KMS-11 (cell line): ENCODE results near the gene RETREG1.
"Not testable (repeated sequence)": the region's sequence is repeated elsewhere in the genome, so short reads cannot be mapped to it uniquely, and the experiment has no call there.

Experiments
- H2AFZ ChIP-seq: fragments of 200-600 bp; sonication (generic); 2 replicates; pipeline ENCODE4 v1.6.1; 2016; ENCODE audit warnings: antibody characterized with exemption, mixed run types, low read depth
- H3K27ac ChIP-seq: fragments of 200-600 bp; sonication (generic); 2 replicates; pipeline ENCODE4 v1.6.1; 2016; ENCODE audit warnings: mild to moderate bottlenecking, mixed run types
- H3K27me3 ChIP-seq: fragments of 200-600 bp; sonication (generic); 2 replicates; pipeline ENCODE4 v1.6.1; 2017; ENCODE audit warnings: mild to moderate bottlenecking, low read depth, mixed run types, moderate library complexity; ENCODE audit not compliant: insufficient read depth
- H3K36me3 ChIP-seq: fragments of 200-600 bp; sonication (generic); 2 replicates; pipeline ENCODE4 v1.6.1; 2017; ENCODE audit warnings: mild to moderate bottlenecking, mixed run types; ENCODE audit not compliant: insufficient read depth
- H3K4me1 ChIP-seq: fragments of 200-600 bp; sonication (generic); 2 replicates; pipeline ENCODE4 v1.6.1; 2016; ENCODE audit warnings: mild to moderate bottlenecking, low read depth, mixed run types; ENCODE audit not compliant: poor library complexity, severe bottlenecking
- H3K4me2 ChIP-seq: fragments of 200-600 bp; sonication (generic); 2 replicates; pipeline ENCODE4 v1.7.0; 2016; ENCODE audit warnings: mild to moderate bottlenecking, mixed run types
- H3K4me3 ChIP-seq: fragments of 200-600 bp; sonication (generic); IDR thresholded peaks from 2 replicates; pipeline ENCODE4 v1.6.1; 2017; ENCODE audit warnings: low read depth, low read length, mixed read lengths; ENCODE audit not compliant: insufficient read depth
- H3K79me2 ChIP-seq: fragments of 200-600 bp; sonication (generic); 2 replicates; pipeline ENCODE4 v1.6.1; 2016; ENCODE audit warnings: low read depth, mixed run types; ENCODE audit not compliant: insufficient read depth
- H3K9ac ChIP-seq: fragments of 200-600 bp; sonication (generic); 2 replicates; pipeline ENCODE4 v1.6.1; 2016; ENCODE audit warnings: mild to moderate bottlenecking, mixed run types
- H4K20me1 ChIP-seq: fragments of 200-600 bp; sonication (generic); 2 replicates; pipeline ENCODE4 v1.6.1; 2016; ENCODE audit warnings: mild to moderate bottlenecking, mixed run types; ENCODE audit not compliant: insufficient read depth
- TF ChIP-seq, protein P1 (sequence below): fragments of 200-600 bp; sonication (generic); conservative IDR thresholded peaks from 2 replicates; pipeline ENCODE4 v1.6.1; 2017; ENCODE audit warnings: low read depth, mild to moderate bottlenecking, antibody characterized with exemption, low read length, moderate library complexity, mixed read lengths

The RETREG1 gene

DNA sequence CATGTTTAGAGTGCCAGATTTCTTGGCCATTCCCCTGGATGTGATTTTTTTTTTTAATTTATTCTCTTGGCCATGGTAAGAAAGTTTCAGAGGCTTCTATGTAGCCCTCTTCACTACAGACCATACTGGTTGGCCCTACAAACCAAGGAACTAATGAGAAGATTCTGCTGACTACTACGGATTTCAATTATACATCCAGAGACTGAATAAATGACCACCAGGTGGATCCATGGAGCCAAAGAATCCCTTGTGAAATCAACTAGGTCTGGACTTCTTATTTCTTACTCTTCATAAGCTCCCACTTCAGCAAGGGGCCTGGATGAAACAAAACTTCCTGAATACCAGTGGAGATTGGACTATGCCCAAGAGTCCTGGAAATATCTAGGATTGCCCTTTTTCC is 178.8 kb downstream of the RETREG1 start:
- no peak overlapping the region for H3K4me3 ChIP-seq
- no peak overlapping the region for H3K9ac ChIP-seq
- no peaks in the 10 kb centered on the region for H4K20me1 ChIP-seq
- H2AFZ ChIP-seq, result no peak overlapping the region
- H3K4me1 ChIP-seq, result no peaks in the 10 kb centered on the region
- TF ChIP-seq, protein P1, sequence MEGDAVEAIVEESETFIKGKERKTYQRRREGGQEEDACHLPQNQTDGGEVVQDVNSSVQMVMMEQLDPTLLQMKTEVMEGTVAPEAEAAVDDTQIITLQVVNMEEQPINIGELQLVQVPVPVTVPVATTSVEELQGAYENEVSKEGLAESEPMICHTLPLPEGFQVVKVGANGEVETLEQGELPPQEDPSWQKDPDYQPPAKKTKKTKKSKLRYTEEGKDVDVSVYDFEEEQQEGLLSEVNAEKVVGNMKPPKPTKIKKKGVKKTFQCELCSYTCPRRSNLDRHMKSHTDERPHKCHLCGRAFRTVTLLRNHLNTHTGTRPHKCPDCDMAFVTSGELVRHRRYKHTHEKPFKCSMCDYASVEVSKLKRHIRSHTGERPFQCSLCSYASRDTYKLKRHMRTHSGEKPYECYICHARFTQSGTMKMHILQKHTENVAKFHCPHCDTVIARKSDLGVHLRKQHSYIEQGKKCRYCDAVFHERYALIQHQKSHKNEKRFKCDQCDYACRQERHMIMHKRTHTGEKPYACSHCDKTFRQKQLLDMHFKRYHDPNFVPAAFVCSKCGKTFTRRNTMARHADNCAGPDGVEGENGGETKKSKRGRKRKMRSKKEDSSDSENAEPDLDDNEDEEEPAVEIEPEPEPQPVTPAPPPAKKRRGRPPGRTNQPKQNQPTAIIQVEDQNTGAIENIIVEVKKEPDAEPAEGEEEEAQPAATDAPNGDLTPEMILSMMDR, result no peak
- H3K27me3 ChIP-seq, result no peaks in the 10 kb centered on the region
- no peaks in the 10 kb centered on the region for H3K79me2 ChIP-seq
- no peak overlapping the region for H3K4me2 ChIP-seq
- H3K36me3 ChIP-seq, result no peaks in the 10 kb centered on the region
- no peak overlapping the region for H3K27ac ChIP-seq

DNA sequence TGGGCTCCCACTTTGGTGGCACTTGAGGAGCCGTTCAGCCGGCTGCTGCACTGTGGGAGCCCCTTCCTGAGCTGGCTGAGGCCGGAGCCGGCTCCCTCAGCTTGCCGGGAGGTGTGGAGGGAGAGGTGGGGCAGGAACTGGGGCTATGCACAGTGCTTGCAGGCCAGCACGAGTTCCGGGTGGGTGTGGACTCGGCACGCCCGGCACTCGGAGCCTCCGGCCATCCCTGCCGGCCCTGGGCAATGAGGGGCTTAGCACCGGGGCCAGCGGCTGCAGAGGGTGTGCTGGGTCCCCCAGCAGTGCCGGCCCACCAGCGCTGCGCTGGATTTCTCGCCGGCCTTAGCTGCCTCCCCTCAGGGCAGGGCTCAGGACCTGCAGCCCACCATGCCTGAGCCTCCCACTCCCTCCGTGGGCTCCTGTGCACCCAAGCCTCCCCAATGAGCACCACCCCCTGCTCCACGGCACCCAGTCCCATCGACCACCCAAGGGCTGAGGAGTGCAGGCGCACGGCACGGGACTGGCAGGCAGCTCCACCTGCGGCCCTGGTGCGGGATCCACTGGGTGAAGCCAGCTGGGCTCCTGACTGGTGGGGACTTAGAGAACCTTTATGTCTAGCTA is 180.6 kb downstream of the RETREG1 start:
- H3K27ac ChIP-seq, result not testable (repeated sequence)

DNA sequence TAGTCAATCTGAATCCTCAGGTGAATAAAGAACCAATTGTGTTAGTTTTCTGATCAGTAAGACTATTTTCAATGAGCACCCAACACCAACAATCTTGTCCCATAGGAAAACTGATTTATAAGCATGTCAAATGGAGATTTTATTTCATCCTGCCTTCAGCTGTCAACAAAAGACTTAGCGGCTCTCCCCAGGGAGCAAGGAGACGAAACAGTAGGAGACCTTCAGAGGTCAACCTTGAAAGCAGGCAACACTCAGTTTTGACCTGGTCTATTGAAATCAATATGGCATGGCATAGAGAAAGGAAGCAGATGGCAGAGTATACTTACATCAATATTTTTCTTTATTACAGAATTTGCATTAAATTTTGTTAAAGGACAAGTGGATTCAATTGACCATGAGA is 185.3 kb downstream of the RETREG1 start:
- Histone ChIP-seq H3K4me1 (no peaks in the 10 kb centered on the region), H4K20me1 (no peaks in the 10 kb centered on the region), H3K27ac (no peak overlapping the region), H3K79me2 (no peaks in the 10 kb centered on the region), H3K36me3 (no peaks in the 10 kb centered on the region), H3K9ac (no peak overlapping the region), H3K4me2 (no peak overlapping the region), H3K27me3 (no peaks in the 10 kb centered on the region), H3K4me3 (no peak overlapping the region), H2AFZ (no peak overlapping the region)
- TF ChIP-seq, protein P1, result no peak

More for the DNA sequence above, 180.6 kb downstream of the RETREG1 start:
- H2AFZ ChIP-seq, H3K9ac ChIP-seq, H3K4me2 ChIP-seq, H3K27me3 ChIP-seq, H3K4me3 ChIP-seq, H3K79me2 ChIP-seq, H3K4me1 ChIP-seq, H4K20me1 ChIP-seq, H3K36me3 ChIP-seq: not testable (repeated sequence)

DNA sequence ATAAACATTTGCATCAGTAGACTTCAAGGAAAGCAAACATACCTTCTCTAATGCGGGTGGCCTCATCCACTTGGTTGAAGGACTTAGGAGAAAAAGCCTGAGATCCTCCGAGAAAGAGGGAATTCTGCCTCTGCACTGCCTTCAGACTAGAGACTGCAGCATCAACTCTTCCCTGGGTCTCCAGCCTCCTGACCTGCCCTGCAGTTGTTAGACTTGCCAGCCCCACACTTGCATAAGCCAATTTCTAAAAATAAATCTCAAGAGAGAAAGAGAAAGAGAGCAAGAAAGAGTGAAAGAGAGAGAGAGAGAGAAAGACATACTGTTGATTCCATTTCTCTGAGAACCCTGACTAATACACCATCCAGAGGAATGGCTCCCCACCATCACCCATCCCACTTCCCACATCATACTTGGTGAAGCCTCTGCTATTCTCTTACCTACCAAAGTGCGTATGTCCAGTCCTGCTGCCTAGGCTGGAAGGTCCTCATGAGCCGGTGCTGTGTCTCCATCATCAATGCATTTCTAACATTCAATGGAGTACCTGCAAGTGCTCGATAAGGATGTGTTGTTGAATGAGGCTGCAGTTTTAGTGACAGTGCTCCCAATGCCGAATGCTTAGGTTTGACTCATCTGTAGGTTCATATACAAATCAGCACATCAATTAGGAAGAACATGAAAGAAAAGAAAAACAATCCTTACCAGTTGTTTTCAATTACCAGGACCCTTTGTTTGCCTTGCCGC is 186.3 kb downstream of the RETREG1 start:
- Histone ChIP-seq H3K4me2 (no peak overlapping the region), H3K27me3 (no peaks in the 10 kb centered on the region), H3K27ac (no peak overlapping the region), H3K9ac (no peak overlapping the region), H3K4me1 (no peaks in the 10 kb centered on the region), H2AFZ (no peak overlapping the region), H3K4me3 (no peak overlapping the region), H4K20me1 (no peaks in the 10 kb centered on the region), H3K79me2 (no peaks in the 10 kb centered on the region), H3K36me3 (no peaks in the 10 kb centered on the region)
- TF ChIP-seq, protein P1, result no peak

DNA sequence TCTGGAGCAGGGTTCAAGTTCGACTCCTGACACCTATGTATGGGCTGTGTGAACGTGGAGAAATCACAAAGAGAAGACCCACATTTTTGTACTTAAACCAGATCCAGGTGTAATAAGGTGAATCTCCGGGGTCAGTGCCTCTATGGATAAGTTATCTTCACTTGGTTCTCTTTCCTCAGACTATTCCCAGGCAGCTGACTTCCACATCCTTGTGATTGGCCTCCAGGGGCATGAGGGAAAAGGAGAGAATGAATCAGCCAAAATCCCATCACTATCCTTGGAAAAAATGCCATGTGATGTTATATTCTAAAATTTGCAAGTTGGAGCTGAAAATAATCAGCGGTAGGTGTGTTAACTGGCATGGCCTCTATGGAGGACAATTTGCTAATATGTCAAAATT is 188.4 kb downstream of the RETREG1 start:
- TF ChIP-seq, protein P1, result no peak
- Histone ChIP-seq H4K20me1 (no peaks in the 10 kb centered on the region), H3K4me3 (no peak overlapping the region), H3K36me3 (no peaks in the 10 kb centered on the region), H3K27ac (no peak overlapping the region), H3K4me1 (no peaks in the 10 kb centered on the region), H3K27me3 (no peaks in the 10 kb centered on the region), H3K79me2 (no peaks in the 10 kb centered on the region), H3K4me2 (no peak overlapping the region), H3K9ac (no peak overlapping the region), H2AFZ (no peak overlapping the region)
